ENCODE measurements around the gene ANKS1A. TPM values are rescaled to one million over a fixed set of nuclear protein-coding genes. Genes with fewer than 3 reads are reported as not detected.
"Not testable (repeated sequence)": the region's sequence is repeated elsewhere in the genome, so short reads cannot be mapped to it uniquely, and the experiment has no call there.

Gene ANKS1A
- total RNA-seq, 1 donor from 2014 or later, result 17.3 TPM

DNA sequence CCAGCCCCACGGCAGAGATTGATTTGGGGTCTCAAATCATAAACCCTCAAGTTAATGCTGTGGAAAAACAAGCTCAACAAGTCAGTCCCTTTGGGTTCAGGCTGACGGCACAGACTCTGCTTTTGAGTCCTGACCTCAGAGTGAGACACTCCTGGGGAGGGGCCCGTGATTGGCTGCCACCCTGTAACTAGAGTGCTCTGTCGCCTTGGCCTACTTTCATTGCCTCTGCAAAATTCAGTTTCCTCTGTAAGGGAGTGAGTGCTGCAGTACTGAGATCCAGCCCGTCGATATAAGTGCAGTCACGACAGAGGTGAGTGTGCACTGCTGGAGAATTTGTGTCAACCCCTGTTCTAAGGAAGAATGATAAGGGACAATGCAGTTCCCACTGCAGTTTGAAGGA, 105.6 kb downstream of the ANKS1A start:
- no peak for DNase-seq

DNA sequence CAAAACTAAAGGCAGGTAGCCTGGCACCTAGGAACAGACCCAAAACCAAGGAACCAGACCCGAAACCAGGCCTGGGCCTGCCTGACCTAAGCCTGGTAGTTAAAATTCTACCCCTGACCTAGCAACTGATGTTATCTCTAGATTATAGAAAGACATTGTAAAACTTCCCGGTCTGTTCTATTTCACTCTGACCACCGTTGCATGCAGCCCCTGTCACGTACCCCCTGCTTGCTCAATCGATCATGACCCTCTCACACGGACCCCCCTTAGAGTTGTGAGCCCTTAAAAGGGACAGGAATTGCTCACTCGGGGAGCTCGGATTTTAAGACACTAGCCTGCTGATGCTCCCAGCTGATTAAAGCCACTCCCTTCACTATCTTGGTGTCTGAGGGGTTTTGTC, 109.4 kb downstream of the ANKS1A start:
- DNase-seq, result not testable (repeated sequence)

DNA sequence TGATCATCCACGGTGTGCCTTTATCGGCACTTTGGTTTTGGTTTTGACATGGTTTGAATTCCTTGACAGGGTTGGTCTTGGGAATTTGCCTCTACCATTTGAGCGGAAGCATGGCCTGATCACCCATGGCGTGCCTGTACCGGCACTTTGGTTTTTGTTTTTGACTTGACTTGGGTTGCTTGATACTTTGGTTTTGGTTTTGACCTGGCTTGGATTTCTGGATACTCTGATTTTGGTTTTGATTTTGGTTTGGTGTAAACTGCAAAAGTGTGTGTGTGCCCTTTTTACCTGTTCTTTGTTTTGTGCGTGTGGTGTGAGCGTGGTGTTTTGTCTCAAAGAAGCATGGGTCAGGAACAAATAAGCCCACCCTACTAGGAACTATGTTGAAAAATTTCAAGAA, 110.1 kb downstream of the ANKS1A start:
- DNase-seq, result not testable (repeated sequence)

DNA sequence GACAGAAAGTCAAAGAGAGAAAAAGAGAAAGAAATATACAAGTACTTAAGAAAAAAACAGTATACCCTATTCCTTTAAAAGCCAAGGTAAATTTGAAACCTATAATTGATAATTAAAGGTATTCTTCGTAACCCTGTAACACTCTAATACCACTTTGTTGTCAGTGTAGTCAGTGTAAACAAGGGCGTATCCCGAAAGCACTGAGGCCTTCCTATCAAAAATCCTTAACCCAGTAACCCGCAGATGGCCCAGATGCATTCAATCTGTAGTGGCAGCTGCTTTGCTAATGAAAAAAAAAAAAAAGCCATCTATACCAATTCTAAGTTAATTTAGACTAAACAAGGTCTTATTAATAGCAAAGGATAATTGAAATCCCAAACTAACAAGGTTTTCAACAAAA, 110.9 kb downstream of the ANKS1A start:
- not testable (repeated sequence) for DNase-seq

DNA sequence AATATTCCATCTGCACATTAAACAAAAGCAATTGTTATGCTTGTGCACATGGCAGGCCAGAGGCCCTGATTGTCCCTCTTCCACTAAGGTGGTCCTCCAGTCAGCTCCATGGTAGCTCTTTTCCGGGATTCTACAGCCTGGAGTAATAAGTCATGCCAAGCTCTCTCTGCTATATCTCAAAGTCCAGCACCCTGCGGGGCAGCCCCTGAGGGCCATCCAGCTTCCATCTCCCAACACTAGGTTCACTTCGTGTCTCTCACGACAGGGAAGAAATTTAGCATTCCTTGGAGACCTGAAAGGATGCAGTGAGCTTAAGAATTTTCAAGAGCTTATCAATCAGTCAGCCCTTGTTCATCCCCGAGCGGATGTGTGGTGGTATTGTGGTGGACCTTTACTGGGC, 112.3 kb downstream of the ANKS1A start:
- not testable (repeated sequence) for DNase-seq

DNA sequence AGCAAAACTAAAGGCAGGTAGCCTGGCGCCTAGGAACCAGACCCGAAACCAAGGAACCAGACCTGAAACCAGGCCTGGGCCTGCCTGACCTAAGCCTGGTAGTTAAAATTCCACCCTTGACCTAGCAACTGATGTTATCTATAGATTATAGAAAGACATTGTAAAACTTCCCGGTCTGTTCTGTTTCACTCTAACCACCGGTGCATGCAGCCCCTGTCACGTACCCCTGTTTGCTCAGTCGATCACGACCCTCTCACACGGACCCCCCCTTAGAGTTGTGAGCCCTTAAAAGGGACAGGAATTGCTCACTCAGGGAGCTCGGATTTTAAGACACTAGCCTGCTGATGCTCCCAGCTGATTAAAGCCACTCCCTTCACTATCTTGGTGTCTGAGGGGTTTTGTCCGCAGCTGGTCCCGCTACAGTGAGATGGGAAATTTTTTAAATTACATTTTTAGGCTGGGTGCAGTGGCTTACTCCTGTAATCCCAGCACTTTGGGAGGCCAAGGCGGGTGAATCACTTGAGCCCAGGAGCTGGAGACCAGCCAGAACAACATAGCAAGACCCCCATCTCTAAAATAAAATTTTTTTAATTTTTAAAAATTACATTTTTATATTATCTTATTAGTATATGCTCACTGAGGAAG, 115.0 kb downstream of the ANKS1A start:
- not testable (repeated sequence) for DNase-seq

DNA sequence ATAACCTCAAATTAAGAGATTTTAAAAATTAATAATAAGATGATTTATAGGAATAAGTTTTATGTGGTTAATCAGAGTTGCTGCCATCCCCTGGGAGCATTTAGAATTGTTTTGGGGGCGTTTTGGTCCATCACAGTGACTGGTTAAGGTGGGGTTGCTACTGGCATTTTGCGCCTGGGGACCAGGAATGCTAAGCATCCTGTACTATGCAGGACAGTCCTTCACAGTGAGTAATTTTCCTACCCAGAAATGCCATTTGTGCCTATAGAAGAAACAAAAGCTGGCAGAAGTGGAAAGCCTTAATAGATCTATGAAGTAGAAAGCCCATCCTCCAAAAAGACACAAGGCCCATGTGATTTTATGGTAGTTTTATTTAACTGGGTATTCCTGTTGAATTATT, 118.0 kb downstream of the ANKS1A start:
- no peak for DNase-seq

DNA sequence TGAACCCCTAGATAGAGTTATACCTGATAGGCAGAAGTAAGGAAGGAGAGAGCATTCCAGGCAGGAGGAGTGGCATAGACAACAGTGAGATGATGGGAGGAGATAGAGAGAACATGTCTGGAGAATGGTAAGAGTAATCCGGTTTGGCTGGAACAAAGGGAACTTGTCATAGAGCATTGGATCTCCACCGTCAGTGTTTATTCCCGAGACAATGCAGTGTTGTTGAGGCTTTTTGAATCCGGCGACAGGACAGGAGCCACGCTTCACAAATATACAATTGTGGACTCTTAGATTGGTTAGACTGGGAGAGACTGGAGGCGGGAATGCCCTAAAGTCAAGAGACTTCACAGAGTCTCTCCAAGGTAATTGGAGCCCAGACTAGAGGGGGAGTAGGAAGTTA, 119.8 kb downstream of the ANKS1A start:
- DNase-seq, result no peak

DNA sequence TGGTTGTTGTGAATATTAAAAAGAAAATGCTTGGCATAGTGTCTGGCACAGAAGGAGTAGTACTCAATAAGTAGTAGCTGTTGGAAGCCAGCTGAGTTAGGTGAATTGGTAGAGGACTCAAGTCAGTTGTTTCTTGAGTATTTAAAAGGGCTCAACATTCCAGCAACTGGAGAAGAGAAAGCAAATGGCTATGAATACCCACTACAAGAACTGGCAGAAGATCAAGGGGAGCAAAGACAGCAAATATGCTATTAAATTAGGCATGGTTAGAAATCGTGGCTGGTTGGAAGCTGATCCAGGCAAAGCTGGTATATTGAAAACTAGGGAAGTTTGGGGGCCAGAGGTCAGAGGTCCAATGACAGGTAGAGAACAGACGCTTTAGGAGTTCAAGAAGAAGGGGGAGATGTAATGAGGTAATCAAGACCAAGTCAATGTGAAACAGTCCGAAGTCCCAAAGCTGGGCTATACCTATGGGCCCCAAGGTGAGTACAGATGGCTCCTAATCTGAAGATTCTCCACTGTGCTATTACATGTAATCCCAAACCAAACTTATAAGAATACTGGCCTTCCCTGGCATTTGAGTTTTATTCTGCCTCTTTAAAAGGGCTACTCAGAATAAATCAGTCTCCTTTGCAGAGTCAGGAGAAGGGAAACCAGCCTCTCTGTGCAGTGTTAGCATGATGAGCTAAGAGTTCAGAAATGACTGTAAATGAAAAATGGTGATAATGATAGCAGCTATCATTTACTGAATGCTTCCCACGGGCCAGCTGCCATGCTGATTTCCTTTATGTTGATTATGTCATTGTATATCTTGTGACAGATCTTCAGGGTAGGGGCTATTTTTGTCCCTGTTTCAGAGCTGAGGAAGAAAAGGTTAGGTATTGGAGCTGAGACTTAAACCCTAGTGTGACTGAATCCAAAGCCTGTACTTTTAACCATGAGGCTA, 122.3 kb downstream of the ANKS1A start:
- DNase-seq, result no peak

DNA sequence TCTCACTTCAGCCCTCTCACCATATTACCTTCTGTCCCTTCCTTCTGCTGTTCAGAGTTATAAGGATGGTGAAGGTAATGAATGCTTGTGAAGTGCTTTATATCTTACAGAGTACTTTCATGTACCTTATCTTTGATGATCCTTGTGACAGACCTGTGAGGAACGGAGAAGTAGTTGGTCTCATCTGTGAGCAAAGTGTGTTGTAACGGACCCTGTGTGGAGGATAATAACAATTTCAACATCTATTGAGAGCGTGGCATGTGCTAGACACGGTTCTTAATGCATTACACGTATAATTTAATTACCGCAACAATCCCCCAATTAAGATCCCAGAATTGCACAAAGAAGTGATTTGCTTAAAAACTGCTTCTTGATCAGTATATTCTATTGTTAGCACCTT, 124.6 kb downstream of the ANKS1A start:
- DNase-seq, result no peak

DNA sequence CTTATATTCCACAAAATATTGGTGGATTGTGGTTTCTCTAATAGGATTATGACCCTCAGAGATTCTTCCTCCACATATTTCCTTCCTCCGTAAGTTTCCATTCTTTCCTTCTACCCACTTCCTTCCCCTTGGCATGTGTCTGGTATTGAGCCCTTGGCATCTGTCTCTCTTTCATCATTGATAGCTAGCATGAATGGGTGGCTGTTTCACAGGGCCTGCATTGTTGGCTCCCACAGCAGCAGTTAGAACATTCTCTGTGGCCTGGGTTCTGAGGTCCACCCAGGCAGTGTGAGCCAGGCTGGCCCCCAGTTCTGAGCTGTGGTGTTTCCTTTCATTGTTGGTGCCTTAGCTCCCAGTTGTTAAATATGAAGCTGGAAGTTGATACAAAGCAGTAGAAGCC, 125.3 kb downstream of the ANKS1A start:
- DNase-seq, result peak; percentile 16

DNA sequence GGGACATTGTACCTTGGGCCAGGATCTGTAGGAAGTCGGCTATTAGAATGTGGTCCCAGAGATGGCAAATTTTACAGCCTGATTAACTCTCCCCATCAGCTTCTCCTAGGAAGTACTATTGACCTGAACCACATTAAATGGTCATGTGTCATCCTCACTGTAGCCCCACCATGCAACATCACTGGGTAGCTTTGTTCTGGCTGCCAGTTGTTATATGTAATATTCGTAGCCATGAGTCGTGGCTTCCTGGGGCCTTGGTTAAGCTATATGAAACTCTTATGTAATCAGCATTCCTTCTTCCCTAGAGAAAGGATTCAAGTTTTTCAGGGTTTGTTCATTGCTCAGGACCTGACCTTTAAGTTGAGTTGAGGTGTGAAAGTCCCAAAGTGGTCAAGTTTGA, 125.7 kb downstream of the ANKS1A start:
- DNase-seq, result no peak

DNA sequence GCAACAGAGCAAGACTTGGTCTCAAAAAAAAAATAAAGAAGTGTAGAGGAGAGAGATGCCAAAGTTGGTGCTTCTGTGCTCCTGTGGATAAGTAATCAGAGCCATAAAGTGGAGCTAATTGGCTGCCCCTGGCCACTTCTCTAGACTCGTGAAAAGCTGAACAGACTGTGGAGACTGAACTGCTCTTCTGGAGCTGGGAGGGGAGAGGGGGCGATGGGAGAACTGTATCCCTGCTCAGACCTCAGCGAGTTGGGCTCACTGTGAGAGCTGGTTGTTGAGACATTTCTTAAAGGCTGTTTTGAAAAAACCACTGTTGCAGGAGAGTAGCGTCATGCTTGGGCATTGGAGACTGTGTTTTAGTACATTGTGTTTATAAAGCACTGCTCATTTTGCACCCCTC, 126.4 kb downstream of the ANKS1A start:
- no peak for DNase-seq

DNA sequence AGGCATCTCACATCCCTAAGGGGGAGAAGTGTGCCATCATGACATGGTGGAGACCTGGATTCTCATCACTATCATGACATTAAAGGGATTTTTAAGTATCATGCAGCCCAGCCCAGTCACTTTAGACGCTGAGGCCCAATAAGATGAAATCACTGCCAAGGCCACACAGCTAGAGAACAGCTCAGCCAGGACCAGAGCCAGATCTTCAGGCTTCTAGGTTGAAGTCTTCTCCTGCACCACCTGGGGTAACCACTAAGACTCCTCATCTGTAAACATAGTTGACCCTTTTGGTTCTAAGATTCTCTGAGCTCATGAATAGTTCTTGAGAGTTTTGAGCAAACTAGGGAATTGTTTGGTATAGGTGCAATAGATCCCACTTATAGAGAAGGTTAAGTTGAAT, 126.9 kb downstream of the ANKS1A start:
- peak; percentile 21 for DNase-seq

DNA sequence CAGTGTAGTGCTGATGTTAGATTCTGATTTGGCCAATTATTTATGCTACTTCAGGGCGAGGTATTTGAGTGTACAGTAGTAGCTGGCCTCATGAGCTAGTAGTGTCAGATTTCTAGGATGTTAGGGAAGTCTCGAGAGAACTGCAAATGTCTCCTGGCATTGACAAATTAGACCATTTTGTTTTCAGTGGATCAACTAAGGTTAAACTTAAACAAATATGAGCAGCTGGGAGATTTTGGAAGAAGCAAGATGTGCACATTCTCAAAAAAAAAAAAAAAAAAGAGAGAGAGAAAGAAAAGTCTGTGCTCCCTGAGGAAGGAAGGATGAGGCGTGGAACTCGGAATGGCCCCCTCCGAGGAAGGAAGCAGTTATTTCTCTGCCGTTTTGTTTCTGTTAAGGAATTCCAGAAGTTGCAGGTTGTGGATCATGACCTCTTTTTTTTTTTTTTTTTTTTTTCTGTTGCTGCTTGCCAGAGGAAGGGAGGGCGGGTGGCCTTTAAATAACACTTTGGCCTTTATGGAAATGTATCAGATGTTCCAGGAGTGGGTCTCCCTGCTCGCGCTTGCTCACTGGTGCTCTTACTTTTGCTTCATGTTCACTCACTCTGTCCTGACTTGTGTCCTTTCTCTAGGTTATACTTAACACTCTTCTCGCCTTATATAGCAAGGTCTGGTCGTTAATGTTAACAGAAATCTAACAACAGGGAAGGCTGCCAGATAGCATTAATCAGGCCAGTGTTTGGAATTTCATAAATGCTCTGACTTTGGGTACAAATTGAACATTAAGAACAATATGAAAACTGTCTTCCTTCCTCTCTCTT, 127.7 kb downstream of the ANKS1A start:
- DNase-seq, result peak; percentile 86

DNA sequence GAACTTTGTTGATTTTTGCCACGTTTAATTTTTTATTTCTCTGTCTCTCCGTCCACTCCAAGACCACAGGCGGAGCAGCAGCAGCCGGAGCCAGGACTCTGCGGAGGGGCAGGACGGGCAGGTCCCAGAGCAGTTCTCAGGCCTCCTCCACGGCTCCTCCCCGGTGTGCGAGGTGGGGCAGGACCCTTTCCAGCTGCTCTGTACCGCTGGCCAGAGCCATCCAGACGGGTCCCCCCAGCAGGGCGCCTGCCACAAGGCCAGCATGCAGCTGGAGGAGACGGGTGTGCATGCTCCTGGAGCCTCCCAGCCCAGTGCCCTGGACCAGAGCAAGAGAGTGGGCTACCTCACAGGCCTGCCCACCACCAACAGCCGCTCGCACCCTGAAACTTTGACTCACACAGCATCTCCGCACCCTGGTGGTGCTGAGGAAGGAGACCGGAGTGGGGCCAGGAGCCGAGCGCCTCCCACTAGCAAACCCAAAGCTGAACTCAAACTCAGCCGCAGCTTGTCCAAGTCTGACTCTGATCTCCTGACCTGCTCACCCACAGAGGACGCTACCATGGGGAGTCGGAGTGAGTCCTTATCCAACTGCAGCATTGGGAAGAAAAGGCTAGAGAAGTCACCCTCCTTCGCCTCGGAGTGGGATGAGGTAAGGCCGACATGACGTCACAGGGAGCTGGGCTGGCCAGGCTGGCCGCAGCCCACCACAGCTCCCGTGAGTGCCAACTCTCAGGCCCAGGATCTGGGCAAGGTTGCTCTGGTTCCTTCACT, 128.5 kb downstream of the ANKS1A start:
- no peak for DNase-seq

DNA sequence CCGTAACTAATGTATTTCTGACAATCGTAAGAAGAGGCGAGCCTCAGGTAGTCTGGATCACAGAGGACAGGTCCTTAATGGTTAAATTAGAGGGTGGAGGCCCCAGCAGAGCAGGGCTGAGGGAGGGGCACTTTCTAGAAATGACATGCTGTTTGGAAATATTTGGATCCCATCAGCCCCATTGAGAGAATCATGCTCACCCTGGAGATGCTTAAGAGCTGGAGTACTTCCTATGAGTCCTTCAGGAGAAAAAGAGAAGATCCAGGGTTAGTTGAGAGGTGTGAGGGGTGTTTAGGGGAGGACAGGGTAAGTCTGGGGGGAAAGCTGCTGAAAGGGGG, 129.1 kb downstream of the ANKS1A start:
- DNase-seq, result peak; percentile 35

DNA sequence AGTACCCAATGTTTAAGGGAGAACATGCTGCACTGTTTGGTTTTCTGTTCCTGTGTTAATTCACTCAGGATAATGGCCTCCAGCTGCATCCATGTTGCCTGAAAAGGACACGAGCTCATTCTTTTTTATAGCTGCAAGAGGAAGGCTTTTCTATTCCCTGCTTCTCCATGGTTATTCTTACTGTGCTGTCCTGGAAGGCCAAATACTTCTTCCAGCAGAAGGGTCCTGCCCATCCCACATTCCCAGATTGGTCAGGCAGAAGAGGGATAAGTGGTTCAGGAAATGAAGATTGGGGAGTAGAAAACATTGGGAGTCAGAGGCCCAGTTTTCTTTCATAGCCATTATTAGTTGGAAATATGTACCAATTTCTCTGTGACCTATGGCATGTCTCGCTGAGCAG, 129.7 kb downstream of the ANKS1A start:
- no peak for DNase-seq

DNA sequence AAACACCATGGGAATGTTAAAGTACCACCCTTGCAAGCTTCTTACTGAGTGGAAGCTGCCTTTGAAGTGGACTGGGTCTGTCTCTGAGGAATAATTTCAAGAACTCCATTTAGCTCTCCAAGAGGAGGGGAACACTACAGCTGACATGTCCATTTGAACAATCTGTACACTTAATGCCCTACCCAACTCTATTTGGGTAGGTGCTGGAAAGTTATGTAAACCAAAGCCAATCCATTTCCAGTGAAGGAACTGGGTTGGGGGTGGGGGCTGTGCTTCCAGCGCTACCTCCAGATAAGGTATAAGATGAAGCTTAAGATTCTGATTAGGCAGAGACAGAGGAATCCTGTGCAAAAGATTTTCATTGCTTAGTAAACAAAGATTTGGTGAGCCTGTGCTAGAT, 130.1 kb downstream of the ANKS1A start:
- no peak for DNase-seq

DNA sequence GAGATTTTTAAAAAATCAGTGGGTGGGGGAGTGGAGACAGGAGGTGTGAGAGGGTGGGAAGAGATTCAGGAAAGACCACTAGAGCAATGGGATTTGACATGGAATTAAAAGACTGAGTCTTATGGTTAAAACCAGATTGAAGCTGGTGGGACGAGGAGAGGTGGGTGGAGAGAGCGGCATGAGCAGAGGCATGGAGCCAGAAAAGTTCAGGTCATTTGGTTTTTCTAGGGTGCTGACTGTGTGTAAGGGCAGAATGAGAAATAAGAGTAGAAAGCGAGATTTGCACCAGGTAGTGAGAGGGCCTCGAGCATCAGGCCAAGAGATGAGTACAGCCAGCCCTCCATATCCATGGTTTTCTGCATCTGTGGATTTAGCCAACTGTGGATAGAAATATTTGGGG, 130.8 kb downstream of the ANKS1A start:
- DNase-seq, result no peak

DNA sequence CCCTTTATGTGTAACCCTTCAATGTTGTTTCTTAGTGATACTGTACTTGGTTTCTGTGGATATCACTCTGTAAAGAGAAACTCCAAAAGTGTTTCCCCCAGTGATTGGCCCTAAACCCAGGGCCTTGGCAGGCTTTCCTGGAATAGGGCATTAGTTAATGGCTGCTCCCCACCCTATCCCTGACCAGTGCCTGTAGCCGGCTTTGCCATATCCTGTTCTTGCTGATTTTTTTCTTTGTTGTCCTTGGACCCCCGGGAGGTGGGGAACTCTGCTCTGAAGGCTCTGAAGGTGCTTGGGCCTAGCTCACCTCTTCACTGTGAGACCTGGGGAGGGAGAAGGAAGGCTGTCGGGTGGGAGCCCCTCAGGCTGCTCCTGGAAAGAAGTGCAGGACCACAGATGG, 131.9 kb downstream of the ANKS1A start:
- DNase-seq, result no peak
